Measurements from ENCODE around the gene ZAP70. TPM values are rescaled to one million over a fixed set of nuclear protein-coding genes. Genes with fewer than 3 reads are reported as not detected.
"Not testable (repeated sequence)": the region's sequence is repeated elsewhere in the genome, so short reads cannot be mapped to it uniquely, and the experiment has no call there.

The ZAP70 gene
- total and polyA plus RNA-seq, 10 donors = 35.2 to 96.1 (median 62.2) TPM

- WGBS, 5 donors = 85 to 96% (median 89%) methylated on average over 6 of the region's 6 CpGs
- H3K4me3 ChIP-seq = no peak overlapping the region
- intact Hi-C loops (cut with DNase I; ENCODE audit: low total_unique reads) = no loop called here
- no peaks in the 10 kb centered on the region for H3K9me3 ChIP-seq
- peaks cover 0 to 28% (median 0%) of the 10 kb centered on the region in 7 donors for H3K27me3 ChIP-seq (replicated peaks in 1 of 7)
- no peak overlapping the region for H3K27ac ChIP-seq
- no peak for TF ChIP-seq POLR2A (IDR thresholded peaks at IDR 0.05)
- no peak for TF ChIP-seq CTCF (IDR thresholded peaks at IDR 0.05 in 8 of 11, conservative IDR thresholded peaks at IDR 0.05 in 3 of 11)
- TF ChIP-seq POLR2AphosphoS5 (IDR thresholded peaks at IDR 0.05) = no peak
- no peak for DNase-seq
- H3K4me1 ChIP-seq = peaks cover 0 to 57% (median 19%) of the 10 kb centered on the region in 6 donors
- no peaks in the 10 kb centered on the region for H3K36me3 ChIP-seq
Measured at GRCh38 chr2:97711394-97711711, 2.0 kb upstream of the ZAP70 start.

- H3K9me3 ChIP-seq; H3K4me3 ChIP-seq; intact Hi-C loops (cut with DNase I; ENCODE audit: low total_unique reads); H3K36me3 ChIP-seq: not testable (repeated sequence)
- DNase-seq = peak; percentile 45
- Histone ChIP-seq H3K27ac (peak overlapping the region in 4 of 8 donors; percentile 68 to 90 (median 80)), H3K27me3 (replicated peaks in 1 of 7) (peaks cover 0 to 27% (median 0%) of the 10 kb centered on the region in 7 donors), H3K4me1 (peaks cover 0 to 65% (median 23%) of the 10 kb centered on the region in 6 donors)
- WGBS, 5 donors = 80 to 93% (median 92%) methylated on average over 9 of the region's 9 CpGs
Measured at GRCh38 chr2:97712175-97712574, 1.2 kb upstream of the ZAP70 start.

DNA sequence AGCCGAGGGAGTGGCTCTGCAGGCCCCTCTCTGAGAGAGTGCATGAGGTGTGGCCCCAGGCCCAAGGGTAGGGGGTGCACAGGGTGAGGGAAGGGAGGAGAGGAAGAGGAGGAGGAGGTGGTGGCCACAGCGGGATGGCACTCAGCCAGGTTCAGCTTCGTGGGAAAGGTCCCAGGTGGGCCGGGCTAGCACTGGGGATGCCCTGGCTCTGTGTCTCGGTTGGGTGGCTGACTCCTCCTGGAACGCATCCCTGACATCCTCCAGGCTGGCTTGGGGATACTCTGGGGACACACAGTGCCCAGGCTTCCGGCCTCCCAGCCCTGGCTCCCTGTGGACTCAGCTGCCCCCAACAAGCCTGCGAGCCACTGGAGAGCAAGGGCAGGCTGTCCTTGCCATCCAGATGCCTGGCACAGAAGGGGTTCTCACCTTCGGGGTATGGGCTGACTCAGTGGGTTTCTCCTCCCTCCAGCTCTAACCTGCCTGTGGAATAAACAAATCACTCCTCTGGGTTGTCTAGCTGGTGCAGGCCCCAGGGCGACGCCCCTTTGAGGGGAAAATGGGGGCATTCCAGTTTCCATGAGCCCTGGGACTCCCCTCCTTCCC, 582 bp upstream of the ZAP70 start:
- Histone ChIP-seq H3K4me1 (peaks cover 0 to 72% (median 26%) of the 10 kb centered on the region in 6 donors), H3K4me3 (peak overlapping the region in 5 of 8 donors; percentile 1 to 70 (median 43)), H3K9me3 (no peaks in the 10 kb centered on the region), H3K27ac (peak overlapping the region in 7 of 8 donors; percentile 43 to 90 (median 73)), H3K36me3 (no peaks in the 10 kb centered on the region), H3K27me3 (replicated peaks in 1 of 7) (peaks cover 0 to 20% (median 0%) of the 10 kb centered on the region in 7 donors)
- peak; percentile 75 for DNase-seq
- intact Hi-C loops (cut with DNase I; ENCODE audit: low total_unique reads) = no loop called here
- TF ChIP-seq CTCF (IDR thresholded peaks at IDR 0.05 in 8 of 11, conservative IDR thresholded peaks at IDR 0.05 in 3 of 11) (no peak), POLR2A (IDR thresholded peaks at IDR 0.05) (no peak)
- WGBS, 5 donors = 55 to 71% (median 63%) methylated on average over 5 to 11 of the region's 11 CpGs

GRCh38 chr2:97714084-97714949, 941 bp downstream of the ZAP70 start:
- Histone ChIP-seq H3K4me3 (peak overlapping the region; percentile 20 to 70 (median 39)), H3K36me3 (no peaks in the 10 kb centered on the region), H3K9me3 (no peaks in the 10 kb centered on the region), H3K4me1 (peaks cover 0 to 87% (median 39%) of the 10 kb centered on the region in 6 donors), H3K27ac (peak overlapping the region; percentile 43 to 90 (median 70)), H3K27me3 (replicated peaks in 1 of 7) (peaks cover 0 to 5% (median 0%) of the 10 kb centered on the region in 7 donors)
- intact Hi-C loops (cut with DNase I; ENCODE audit: low total_unique reads) = no loop called here
- DNase-seq = peak; percentile 73
- no peak for TF ChIP-seq POLR2AphosphoS5 (IDR thresholded peaks at IDR 0.05)
- no peak for TF ChIP-seq CTCF (IDR thresholded peaks at IDR 0.05 in 8 of 11, conservative IDR thresholded peaks at IDR 0.05 in 3 of 11)
- TF ChIP-seq POLR2A (IDR thresholded peaks at IDR 0.05) = no peak
- WGBS, 5 donors = 56 to 76% (median 71%) methylated on average over 17 of the region's 17 CpGs

Data from spleen (tissue), 11 donors.